CD4-positive, alpha-beta T cell treated with Interleukin-6 at 100 ng/mL for 8 hours (primary cell): ENCODE results near the gene TAGLN3.

Experiments
- DNase-seq: peaks from one replicate; pipeline ENCODE4 v3.0.0-alpha.2; 2020; ENCODE audit warnings: mixed read lengths, low spot score

Gene TAGLN3

GRCh38 chr3:111978583-111979433 lies 19.9 kb upstream of the TAGLN3 start, which contains the start of gene ABHD10:
Gene ABHD10 (plus strand): TSS chr3:111979026. CDS start chr3:111979062, 36 bp downstream.
- peak; percentile 97 for DNase-seq

- no peak for DNase-seq
These were observed 19.2 kb upstream of the TAGLN3 start for GRCh38 chr3:111979434-111980038.

GRCh38 chr3:111980716-111981456 lies 17.8 kb upstream of the TAGLN3 start:
- no peak for DNase-seq

GRCh38 chr3:111981457-111981763 lies 17.3 kb upstream of the TAGLN3 start:
- DNase-seq, result no peak

GRCh38 chr3:111984636-111985298 lies 14.0 kb upstream of the TAGLN3 start:
- DNase-seq, result no peak

GRCh38 chr3:111986800-111987199 lies 11.9 kb upstream of the TAGLN3 start:
- DNase-seq, result no peak

GRCh38 chr3:111989061-111989678 lies 9.6 kb upstream of the TAGLN3 start:
- DNase-seq, result peak; percentile 43

GRCh38 chr3:111993038-111993437 lies 5.7 kb upstream of the TAGLN3 start:
- DNase-seq, result no peak

- DNase-seq, result no peak
These were observed 982 bp downstream of the TAGLN3 start for GRCh38 chr3:111999484-112000324.

- DNase-seq, result no peak
These were observed 1.6 kb downstream of the TAGLN3 start for GRCh38 chr3:112000367-112000771.

- DNase-seq, result no peak
These were observed 2.2 kb downstream of the TAGLN3 start for GRCh38 chr3:112000966-112001365.

- DNase-seq, result no peak
These were observed 2.8 kb downstream of the TAGLN3 start for GRCh38 chr3:112001526-112001925.

GRCh38 chr3:112002096-112002971 lies 3.6 kb downstream of the TAGLN3 start:
- peak; percentile 6 for DNase-seq

GRCh38 chr3:112003321-112004080 lies 4.8 kb downstream of the TAGLN3 start:
- DNase-seq, result peak; percentile 3

GRCh38 chr3:112004187-112004586 lies 5.5 kb downstream of the TAGLN3 start:
- no peak for DNase-seq

- DNase-seq, result no peak
These were observed 5.9 kb downstream of the TAGLN3 start for GRCh38 chr3:112004669-112005068.

- no peak for DNase-seq
These were observed 6.5 kb downstream of the TAGLN3 start for GRCh38 chr3:112005091-112005672.

GRCh38 chr3:112007633-112008032 lies 8.9 kb downstream of the TAGLN3 start:
- DNase-seq, result no peak

- DNase-seq, result no peak
These were observed 10.9 kb downstream of the TAGLN3 start for GRCh38 chr3:112009670-112010069.
